Measurements from ENCODE around the gene MT1HL1.
"Not testable (repeated sequence)": the region's sequence is repeated elsewhere in the genome, so short reads cannot be mapped to it uniquely, and the experiment has no call there.

MT1HL1 gene

GRCh38 chr1:236975461-236975860, 28.8 kb downstream of the MT1HL1 start:
- DNase-seq (ENCODE audit: low read depth in 3 of 3) = no peak

DNA sequence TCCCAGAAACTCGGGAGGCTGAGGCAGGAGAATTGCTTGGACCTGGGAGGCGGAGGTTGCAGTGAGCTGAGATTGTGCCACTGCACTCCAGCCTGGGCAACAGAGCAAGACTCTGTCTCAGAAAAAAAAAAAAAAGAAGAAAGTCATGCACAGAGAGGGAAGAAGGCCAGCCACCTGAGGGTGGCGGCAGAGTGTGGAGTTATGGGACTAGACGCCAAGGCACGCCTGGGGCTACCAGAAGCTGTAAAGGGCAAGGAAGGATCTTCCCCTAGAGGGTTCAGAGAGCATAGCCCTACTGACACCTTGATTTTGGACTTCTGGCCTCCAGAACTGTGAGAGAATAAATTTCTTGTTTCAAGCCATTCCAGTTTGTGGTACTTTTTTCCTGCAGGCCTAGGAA, 30.2 kb downstream of the MT1HL1 start:
- DNase-seq (ENCODE audit: low read depth in 3 of 3) = not testable (repeated sequence)

GRCh38 chr1:236966636-236967035, 37.6 kb downstream of the MT1HL1 start:
- no peak for DNase-seq (ENCODE audit: low read depth in 3 of 3)

- DNase-seq (ENCODE audit: low read depth in 3 of 3) = no peak
Measured at GRCh38 chr1:236963920-236964319, 40.3 kb downstream of the MT1HL1 start.

- DNase-seq (ENCODE audit: low read depth in 3 of 3) = no peak
Measured at GRCh38 chr1:236959112-236959511, 45.1 kb downstream of the MT1HL1 start.

GRCh38 chr1:236957235-236957634, 47.0 kb downstream of the MT1HL1 start:
- DNase-seq (ENCODE audit: low read depth in 3 of 3) = no peak
